HuH-7.5 (cell line): ENCODE measurements around the gene NOXRED1.
A peak's percentile ranks its signal among the peaks of the same experiment; 100 is the strongest.

Experiments used
- DNase-seq: peaks from one replicate; pipeline ENCODE4 v3.0.0; 2011; ENCODE audit warnings: low spot score

NOXRED1 gene

DNA sequence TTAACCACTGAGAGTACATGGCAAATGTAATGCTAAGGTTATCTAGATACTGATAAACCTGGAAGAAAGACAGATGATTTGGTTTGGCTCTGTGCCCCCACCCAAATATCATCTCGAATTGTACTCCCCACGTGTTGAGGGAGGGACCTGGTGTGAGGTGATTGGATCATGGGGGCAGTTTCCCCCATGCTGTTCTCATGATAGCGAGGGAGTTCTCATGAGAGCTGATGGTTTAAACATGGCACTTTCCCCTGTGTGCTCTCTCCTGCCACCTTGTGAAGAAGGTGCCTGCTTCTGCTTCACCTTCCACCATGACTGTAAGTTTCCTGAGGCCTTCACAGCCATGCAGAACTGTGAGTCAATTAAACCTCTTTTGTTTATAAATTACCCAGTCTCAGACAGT, 14.2 kb downstream of the NOXRED1 start:
- no peak for DNase-seq

GRCh38 chr14:77407158-77407557, 16.2 kb downstream of the NOXRED1 start:
- no peak for DNase-seq

DNA sequence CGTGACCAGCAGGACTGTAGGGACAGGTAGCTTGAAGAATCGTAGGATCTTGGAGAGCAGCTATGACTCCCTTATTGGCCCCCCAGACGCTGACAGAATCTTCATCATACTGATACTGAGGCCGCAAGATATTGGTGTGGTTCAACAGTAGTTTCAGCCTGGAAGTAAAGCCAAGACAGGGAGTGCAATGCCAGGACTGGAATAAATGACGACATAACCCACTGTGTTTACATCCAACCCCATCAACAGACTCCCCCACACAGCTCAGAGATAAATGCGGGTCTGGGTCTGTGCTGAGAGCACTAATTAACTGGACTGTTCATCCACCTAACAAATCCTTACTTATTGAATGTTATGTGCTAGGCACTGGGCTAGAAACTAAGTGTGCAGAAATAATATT, 16.6 kb downstream of the NOXRED1 start:
- DNase-seq: no peak

DNA sequence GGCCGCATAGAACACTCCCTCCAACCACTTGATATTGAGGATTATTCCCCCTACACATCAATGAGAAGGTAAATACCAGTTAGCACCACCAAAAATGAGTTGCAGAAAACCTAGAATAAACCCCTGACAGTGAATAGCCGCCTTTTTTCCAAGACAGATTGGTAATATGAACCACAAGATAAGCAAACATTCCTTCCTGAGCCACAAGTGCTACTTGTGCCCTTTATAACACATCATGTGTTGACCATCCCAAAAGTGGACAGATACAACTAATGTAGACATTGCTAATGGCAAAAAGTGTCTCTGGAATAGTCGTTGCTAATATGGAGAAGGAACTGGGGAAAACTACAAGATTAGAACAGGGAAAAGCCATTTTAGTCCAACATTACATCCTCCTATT, 17.2 kb downstream of the NOXRED1 start:
- DNase-seq: no peak

- DNase-seq: no peak
Measured at GRCh38 chr14:77403768-77404167, 19.6 kb downstream of the NOXRED1 start.

- no peak for DNase-seq
Measured at GRCh38 chr14:77400216-77400615, 23.1 kb downstream of the NOXRED1 start.

- DNase-seq: no peak
Measured at GRCh38 chr14:77390188-77390587, 33.1 kb downstream of the NOXRED1 start.

DNA sequence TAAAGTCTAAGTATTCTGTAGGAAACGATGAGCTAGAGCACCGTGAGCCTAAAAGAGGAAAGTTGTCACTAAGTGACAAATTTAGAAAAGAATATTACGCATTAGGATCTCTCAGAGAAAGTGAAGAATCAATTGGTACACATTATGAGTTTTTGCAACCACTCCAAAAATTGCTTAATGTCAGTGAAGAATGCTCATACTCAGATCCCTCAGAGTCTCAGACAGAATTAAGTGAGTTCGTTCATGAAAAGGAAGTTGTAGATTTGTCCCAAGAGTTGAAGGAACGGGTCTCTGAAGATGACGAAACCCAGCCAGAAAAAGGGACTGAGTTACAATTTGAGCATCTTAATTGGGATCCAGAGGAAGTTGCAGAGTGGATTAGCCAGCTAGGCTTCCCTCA, 44.6 kb downstream of the NOXRED1 start:
- no peak for DNase-seq

- no peak for DNase-seq
Measured at GRCh38 chr14:77377502-77377844, 45.9 kb downstream of the NOXRED1 start.

GRCh38 chr14:77376771-77377501, 46.4 kb downstream of the NOXRED1 start, which contains the start of the genes SAMD15 and TMED8:
SAMD15 (plus strand) TSS chr14:77377379; CDS start chr14:77377419, 40 bp downstream.
TMED8 (minus strand) TSS chr14:77377094; CDS start chr14:77377053, 41 bp downstream.
- peak; percentile 72 for DNase-seq

- DNase-seq: peak; percentile 20
Measured at GRCh38 chr14:77375973-77376770, 47.2 kb downstream of the NOXRED1 start.

DNA sequence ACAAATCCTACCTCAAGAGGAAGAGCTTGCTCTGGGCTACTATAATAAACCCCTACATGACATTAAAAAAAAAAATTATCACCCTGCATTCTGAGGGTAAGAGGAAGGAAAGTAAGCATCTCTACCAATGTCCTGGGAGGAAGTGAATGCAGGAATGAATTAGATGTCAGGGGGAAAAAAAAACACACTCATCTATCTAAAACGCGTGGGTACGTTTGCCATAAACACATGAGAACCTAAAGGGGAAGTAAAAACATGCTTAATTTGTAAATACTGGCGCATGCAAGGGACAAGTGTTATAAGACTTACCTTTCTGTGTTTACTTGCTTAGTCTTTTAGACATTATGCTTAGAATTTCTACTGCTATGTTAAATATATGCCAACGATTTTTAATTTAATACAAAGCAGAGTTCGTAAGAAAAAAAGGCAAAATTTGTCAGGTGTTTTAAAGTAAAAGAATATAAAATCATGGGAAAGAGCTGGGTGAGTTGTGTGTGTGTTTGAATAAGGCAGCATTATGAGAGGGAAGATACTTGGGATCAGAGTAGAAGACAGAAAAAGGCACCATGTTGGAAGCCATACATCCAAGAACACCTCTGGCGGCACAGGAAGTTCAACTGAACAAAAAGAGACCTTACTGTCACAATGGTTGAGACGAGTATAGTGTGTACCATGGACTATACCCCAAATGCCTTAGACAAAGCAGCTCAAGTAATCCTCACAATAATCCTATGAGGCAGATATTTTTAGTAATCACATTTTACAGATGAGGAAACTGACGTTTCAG, 48.0 kb downstream of the NOXRED1 start:
- DNase-seq: no peak

GRCh38 chr14:77372304-77372841, 51.0 kb downstream of the NOXRED1 start:
- no peak for DNase-seq

GRCh38 chr14:77369285-77369684, 54.0 kb downstream of the NOXRED1 start:
- no peak for DNase-seq

GRCh38 chr14:77364146-77364545, 59.2 kb downstream of the NOXRED1 start:
- DNase-seq: no peak

GRCh38 chr14:77359626-77360025, 63.7 kb downstream of the NOXRED1 start:
- DNase-seq: no peak

DNA sequence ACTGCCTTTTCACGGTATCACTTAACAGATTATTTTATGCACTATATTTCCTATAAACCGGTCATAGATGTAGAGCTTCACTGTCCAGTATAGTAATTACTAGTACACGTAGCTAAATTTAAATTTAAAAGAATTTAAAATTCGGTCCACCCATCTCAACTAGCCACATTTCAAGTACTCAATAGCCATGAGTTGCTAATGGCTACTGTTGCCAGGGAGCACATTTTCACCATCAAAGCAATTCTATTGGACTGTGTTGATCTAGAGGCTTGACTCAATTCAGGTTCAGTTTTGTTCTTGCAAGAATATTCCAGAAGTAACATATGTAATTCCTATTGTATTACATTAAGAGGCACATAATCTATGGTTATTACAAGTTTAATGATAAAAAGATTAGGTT, 66.4 kb downstream of the NOXRED1 start:
- no peak for DNase-seq

DNA sequence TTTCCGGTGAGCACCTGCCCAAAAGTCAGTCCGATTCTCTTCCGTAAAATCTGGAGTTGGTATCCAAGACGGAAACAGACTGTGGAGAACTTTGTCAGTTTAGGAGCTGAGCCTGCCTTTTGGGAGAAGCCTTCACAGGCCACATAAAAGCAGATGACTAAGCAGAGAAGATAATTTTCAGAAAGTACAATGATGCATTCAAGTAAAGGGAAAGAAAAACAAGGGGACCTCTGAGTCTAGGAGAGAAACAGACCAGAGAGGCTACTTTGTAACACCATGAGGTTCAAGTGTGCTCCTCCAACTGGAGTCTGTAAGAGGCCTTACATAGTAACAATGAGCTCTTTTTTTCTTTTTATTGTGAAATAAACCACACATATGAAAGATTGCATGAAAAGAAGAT, 67.5 kb downstream of the NOXRED1 start:
- no peak for DNase-seq

DNA sequence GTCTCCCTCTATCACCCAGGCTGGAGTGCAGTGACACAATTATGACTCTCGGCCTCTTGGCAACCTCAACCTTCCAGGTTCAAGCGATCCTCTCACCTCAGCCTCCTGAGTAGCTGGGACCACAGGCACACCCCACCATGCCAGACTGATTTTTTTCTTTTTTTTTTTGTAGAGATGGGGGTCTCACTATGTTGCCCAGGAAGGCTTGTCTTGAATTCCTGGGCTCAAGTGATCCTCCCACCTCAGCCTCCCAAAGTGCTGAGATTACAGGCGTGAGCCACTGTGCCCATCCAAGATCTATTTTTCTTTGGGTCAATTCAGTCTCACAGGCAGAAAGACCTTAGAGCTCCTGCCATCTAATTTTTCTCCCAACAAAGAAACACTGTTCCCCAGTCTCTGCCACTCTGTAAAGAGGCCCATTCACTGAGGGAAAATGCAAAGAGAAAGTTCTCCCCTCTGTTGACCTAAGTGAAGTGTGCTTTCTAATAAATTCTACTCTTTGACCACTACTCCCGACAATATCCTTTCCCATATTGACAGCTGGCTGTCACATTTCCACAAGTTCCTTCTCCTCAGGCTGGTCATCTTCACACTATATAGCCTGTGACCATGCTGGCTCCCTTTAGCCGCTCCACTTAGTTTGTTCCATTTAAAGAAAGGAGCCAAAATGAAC, 69.7 kb downstream of the NOXRED1 start:
- no peak for DNase-seq

DNA sequence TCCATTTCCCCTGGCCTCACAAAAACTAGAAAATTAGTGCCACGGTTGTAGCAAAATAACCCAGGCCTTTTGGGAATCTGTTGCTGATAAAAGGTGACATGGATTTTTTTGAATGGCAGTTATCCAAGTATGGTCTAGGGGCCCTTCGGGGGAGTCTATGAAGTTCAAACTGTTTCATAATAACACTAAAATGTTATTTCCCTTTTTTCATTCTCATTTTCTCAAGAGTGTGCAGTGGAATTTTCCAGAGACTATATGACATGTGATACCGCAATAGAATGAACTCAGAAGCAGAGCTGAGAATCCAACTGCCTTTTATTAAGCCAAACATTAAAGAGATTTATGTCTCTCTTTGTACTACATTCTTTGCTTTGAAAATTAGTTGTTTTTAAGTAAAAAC, 75.6 kb downstream of the NOXRED1 start:
- no peak for DNase-seq

GRCh38 chr14:77346495-77346894, 76.8 kb downstream of the NOXRED1 start:
- no peak for DNase-seq
